H9 (cell line): ENCODE data around the gene CHTF8. TPM values are rescaled to one million over a fixed set of nuclear protein-coding genes. Genes with fewer than 3 reads are reported as not detected.
A peak's percentile ranks its signal among the peaks of the same experiment; 100 is the strongest.

ENCODE experiments used
- DNase-seq: peaks from one replicate; pipeline ENCODE4 v3.0.0-alpha.2; 2017
- H2AFZ ChIP-seq: one replicate; pipeline ENCODE4 v1.6.1; 2013; ENCODE audit warnings: mild to moderate bottlenecking, low read length, control low read depth, moderate library complexity
- H2AK5ac ChIP-seq: 2 replicates; pipeline ENCODE4 v1.6.1; 2013; ENCODE audit warnings: low read length, control low read depth, mixed read lengths; ENCODE audit not compliant: insufficient read length
- H2BK120ac ChIP-seq: one replicate; pipeline ENCODE4 v1.6.1; 2013; ENCODE audit warnings: low read depth, mild to moderate bottlenecking, low read length, control low read depth, inconsistent platforms; ENCODE audit not compliant: poor library complexity, severe bottlenecking
- H2BK12ac ChIP-seq: 2 replicates; pipeline ENCODE4 v1.6.1; 2013; ENCODE audit warnings: low read length, control low read depth, mixed read lengths, low read depth; ENCODE audit not compliant: insufficient read length
- H2BK15ac ChIP-seq: 2 replicates; pipeline ENCODE4 v1.6.1; 2013; ENCODE audit warnings: low read depth, low read length, control low read depth
- H2BK20ac ChIP-seq: one replicate; pipeline ENCODE4 v1.6.1; 2013; ENCODE audit warnings: low read depth, mild to moderate bottlenecking, low read length, control low read depth, inconsistent platforms; ENCODE audit not compliant: poor library complexity, severe bottlenecking
- H2BK5ac ChIP-seq: 2 replicates; pipeline ENCODE4 v1.6.1; 2013; ENCODE audit warnings: low read length, control low read depth, mixed read lengths; ENCODE audit not compliant: insufficient read length
- H3K14ac ChIP-seq: 2 replicates; pipeline ENCODE4 v1.6.1; 2013; ENCODE audit warnings: low read length, control low read depth; ENCODE audit not compliant: insufficient read depth
- H3K18ac ChIP-seq: 2 replicates; pipeline ENCODE4 v1.6.1; 2013; ENCODE audit warnings: low read depth, mild to moderate bottlenecking, mixed read lengths, low read length, control low read depth; ENCODE audit not compliant: insufficient read length
- H3K23ac ChIP-seq: 2 replicates; pipeline ENCODE4 v1.6.1; 2013; ENCODE audit warnings: low read length, control low read depth, mixed read lengths, low read depth; ENCODE audit not compliant: insufficient read length
- H3K23me2 ChIP-seq: 2 replicates; pipeline ENCODE4 v1.6.1; 2013; ENCODE audit warnings: low read depth, mild to moderate bottlenecking, mixed read lengths, low read length, control low read depth; ENCODE audit not compliant: insufficient read length, poor library complexity, severe bottlenecking
- H3K27ac ChIP-seq: 2 replicates; pipeline ENCODE4 v1.5.1; 2013; ENCODE audit warnings: low read length, control low read depth, mixed read lengths, low read depth; ENCODE audit not compliant: insufficient read length
- H3K27me3 ChIP-seq: 2 replicates; pipeline ENCODE4 v1.6.1; 2013; ENCODE audit warnings: low read length, control low read depth, inconsistent platforms; ENCODE audit not compliant: insufficient read depth
- H3K4ac ChIP-seq: 2 replicates; pipeline ENCODE4 v1.6.1; 2013; ENCODE audit warnings: low read depth, mild to moderate bottlenecking, control low read depth, inconsistent platforms, low read length, moderate library complexity
- H3K4me1 ChIP-seq: 2 replicates; pipeline ENCODE4 v1.6.1; 2013; ENCODE audit warnings: low read length, control low read depth, inconsistent platforms; ENCODE audit not compliant: insufficient read depth
- H3K4me2 ChIP-seq: 2 replicates; pipeline ENCODE4 v1.6.1; 2013; ENCODE audit warnings: low read length, control low read depth, mixed read lengths; ENCODE audit not compliant: insufficient read length, insufficient read depth
- H3K56ac ChIP-seq: 2 replicates; pipeline ENCODE4 v1.6.1; 2013; ENCODE audit warnings: low read depth, mild to moderate bottlenecking, mixed read lengths, low read length, control low read depth; ENCODE audit not compliant: insufficient read length
- H3K79me1 ChIP-seq: 2 replicates; pipeline ENCODE4 v1.6.1; 2013; ENCODE audit warnings: low read depth, mild to moderate bottlenecking, moderate library complexity, low read length, control low read depth, inconsistent platforms; ENCODE audit not compliant: insufficient read depth, poor library complexity, severe bottlenecking
- H3K79me2 ChIP-seq: 2 replicates; pipeline ENCODE4 v1.6.1; 2013; ENCODE audit warnings: low read length, control low read depth, inconsistent platforms; ENCODE audit not compliant: insufficient read depth
- H3K9ac ChIP-seq: 2 replicates; pipeline ENCODE4 v1.6.1; 2013; ENCODE audit warnings: low read length, control low read depth, mixed read lengths; ENCODE audit not compliant: insufficient read length; ENCODE audit errors: extremely low read depth
- H3K9me3 ChIP-seq: one replicate; pipeline ENCODE4 v1.6.1; 2013; ENCODE audit warnings: low read depth, low read length, inconsistent platforms; ENCODE audit not compliant: control insufficient read depth
- H3T11ph ChIP-seq: one replicate; pipeline ENCODE4 v1.6.1; 2013; ENCODE audit warnings: mild to moderate bottlenecking, low read length, control low read depth, inconsistent platforms
- H4K20me1 ChIP-seq: one replicate; pipeline ENCODE4 v1.6.1; 2013; ENCODE audit not compliant: control insufficient read depth, insufficient read length, insufficient read depth
- H4K5ac ChIP-seq: 2 replicates; pipeline ENCODE4 v1.6.1; 2013; ENCODE audit warnings: low read depth, mild to moderate bottlenecking, mixed read lengths, low read length, control low read depth; ENCODE audit not compliant: insufficient read length
- H4K8ac ChIP-seq: replicated peaks from 2 replicates; pipeline ENCODE4 v1.6.1; 2013; ENCODE audit warnings: low read length, control low read depth, mixed read lengths, low read depth; ENCODE audit not compliant: insufficient read length
- H4K91ac ChIP-seq: 2 replicates; pipeline ENCODE4 v1.6.1; 2013; ENCODE audit warnings: low read depth, mild to moderate bottlenecking, moderate library complexity, mixed read lengths, low read length, control low read depth; ENCODE audit not compliant: insufficient read length
- H3K27ac Mint-ChIP-seq, 3 experiments: 2 replicates in 2 of 3; 3 replicates in 1 of 3; pipeline ENCODE4 v1.8.0; 2020 to 2021; ENCODE audit warnings: mixed read lengths in 3 of 3, mild to moderate bottlenecking in 1 of 3, moderate library complexity in 1 of 3
- H3K27me3 Mint-ChIP-seq: 2 replicates; pipeline ENCODE4 v1.8.0; 2021; ENCODE audit warnings: low read depth, mild to moderate bottlenecking, moderate library complexity, mixed read lengths
- H3K36me3 Mint-ChIP-seq, 3 experiments: 2 replicates in 2 of 3; 3 replicates in 1 of 3; pipeline ENCODE4 v1.8.0; 2020 to 2021; ENCODE audit warnings: low read depth in 3 of 3, mixed read lengths in 3 of 3; ENCODE audit not compliant: insufficient read depth in 1 of 3
- H3K4me1 Mint-ChIP-seq, 2 experiments: 2 replicates each; pipeline ENCODE4 v1.8.0; 2020; ENCODE audit warnings: mixed read lengths in 2 of 2
- H3K4me3 Mint-ChIP-seq, 2 experiments: 2 replicates in 1 of 2; 3 replicates in 1 of 2; pipeline ENCODE4 v1.8.0; 2020 to 2021; ENCODE audit warnings: mild to moderate bottlenecking in 2 of 2, mixed read lengths in 2 of 2, moderate library complexity in 1 of 2
- H3K9me3 Mint-ChIP-seq, 2 experiments: 2 replicates in 1 of 2; 3 replicates in 1 of 2; pipeline ENCODE4 v1.8.0; 2020; ENCODE audit warnings: mild to moderate bottlenecking in 2 of 2, mixed read lengths in 2 of 2, moderate library complexity in 1 of 2
- WGBS: extraction: QIAGEN DNeasy Blood & Tissue Kit; methylation state at CpG from one replicate; pipeline ENCODE4 v1.1.7; 2013; ENCODE audit warnings: missing lambda C conversion rate, low lambda C conversion rate, mixed read lengths; ENCODE audit not compliant: insufficient read length; ENCODE audit errors: extremely low coverage; 5-methylcytosine and 5-hydroxymethylcytosine counted together
- total RNA-seq: library from RNA; stranded (reverse); gene quantifications from 2 replicates; pipeline ENCODE4 v1.2.1, GENCODE V29; 2021
- TF ChIP-seq, protein P1 (sequence below): fragments of 200-600 bp; sonication (generic); conservative IDR thresholded peaks from 3 replicates; pipeline ENCODE4 v1.8.0; 2021; ENCODE audit warnings: antibody characterized with exemption, mild to moderate bottlenecking

Gene CHTF8
- total RNA-seq, 1 experiment from 2014 or later, result 168 TPM

DNA sequence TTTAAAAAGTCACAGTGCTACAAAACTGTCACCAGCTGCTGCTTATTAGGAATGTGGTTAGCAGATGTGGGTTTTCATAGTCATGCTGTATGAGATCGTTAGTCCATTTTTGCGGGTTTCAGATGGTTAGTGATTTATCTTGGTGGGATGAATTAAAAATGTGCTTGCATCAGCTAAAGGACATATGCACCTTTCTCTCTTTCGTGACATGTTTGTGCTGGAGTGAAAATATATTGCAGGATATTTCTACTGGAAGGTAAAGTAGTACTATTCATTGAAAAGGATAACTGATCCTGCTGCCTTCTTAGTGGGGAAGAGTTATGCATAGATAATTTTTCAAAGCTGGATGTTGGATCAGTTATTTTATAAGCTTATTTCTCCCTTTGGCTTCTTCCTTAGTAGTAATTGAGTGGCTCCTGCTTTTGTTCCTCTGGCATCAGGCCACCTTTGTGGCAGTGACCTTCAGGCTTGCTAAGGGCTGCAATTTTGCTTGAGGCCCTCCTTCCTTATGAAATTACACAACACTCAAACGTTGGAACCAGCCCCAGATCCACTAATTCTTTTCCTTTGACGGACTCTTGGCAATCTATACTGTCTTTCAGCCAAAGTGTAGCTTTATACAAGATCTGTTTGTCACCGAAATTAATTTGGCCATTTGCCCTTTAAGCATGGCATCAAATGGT, 47.1 kb upstream of the CHTF8 start:
- H3K27ac Mint-ChIP-seq, result peak overlapping the region in 1 of 3 experiments; percentile 9; a peak in 1 of 7 replicates
- H4K8ac ChIP-seq, result no peak overlapping the region
- no peak overlapping the region for H3K4me3 Mint-ChIP-seq
- H2BK20ac ChIP-seq, result no peak overlapping the region
- WGBS, result no CpG with 5 or more reads among the region's 6 CpGs
- no peaks in the 10 kb centered on the region for H4K20me1 ChIP-seq
- no peak overlapping the region for H4K5ac ChIP-seq
- H3K23me2 ChIP-seq, result no peaks in the 10 kb centered on the region
- H3K9me3 ChIP-seq, result no peaks in the 10 kb centered on the region
- H3T11ph ChIP-seq, result no peak overlapping the region
- no peaks in the 10 kb centered on the region for H3K27me3 Mint-ChIP-seq
- no peaks in the 10 kb centered on the region for H3K79me1 ChIP-seq
- no peak overlapping the region for H3K9ac ChIP-seq
- no peak overlapping the region for H3K4ac ChIP-seq
- no peak overlapping the region for H2BK120ac ChIP-seq
- H3K79me2 ChIP-seq, result no peaks in the 10 kb centered on the region
- no peaks in the 10 kb centered on the region for H3K9me3 Mint-ChIP-seq
- H3K23ac ChIP-seq, result no peak overlapping the region
- no peaks in the 10 kb centered on the region for H3K27me3 ChIP-seq
- H3K4me1 Mint-ChIP-seq, result no peaks in the 10 kb centered on the region
- peaks cover 0 to 2% (median 0%) of the 10 kb centered on the region in 3 experiments; a peak in 3 of 7 replicates for H3K36me3 Mint-ChIP-seq
- H3K18ac ChIP-seq, result no peak overlapping the region
- H2BK15ac ChIP-seq, result no peak overlapping the region
- no peaks in the 10 kb centered on the region for H3K4me1 ChIP-seq
- H2BK12ac ChIP-seq, result no peak overlapping the region
- no peak overlapping the region for H3K27ac ChIP-seq
- H2AFZ ChIP-seq, result no peak overlapping the region
- no peak overlapping the region for H2BK5ac ChIP-seq
- no peak for DNase-seq
- H2AK5ac ChIP-seq, result no peak overlapping the region
- TF ChIP-seq, protein P1, sequence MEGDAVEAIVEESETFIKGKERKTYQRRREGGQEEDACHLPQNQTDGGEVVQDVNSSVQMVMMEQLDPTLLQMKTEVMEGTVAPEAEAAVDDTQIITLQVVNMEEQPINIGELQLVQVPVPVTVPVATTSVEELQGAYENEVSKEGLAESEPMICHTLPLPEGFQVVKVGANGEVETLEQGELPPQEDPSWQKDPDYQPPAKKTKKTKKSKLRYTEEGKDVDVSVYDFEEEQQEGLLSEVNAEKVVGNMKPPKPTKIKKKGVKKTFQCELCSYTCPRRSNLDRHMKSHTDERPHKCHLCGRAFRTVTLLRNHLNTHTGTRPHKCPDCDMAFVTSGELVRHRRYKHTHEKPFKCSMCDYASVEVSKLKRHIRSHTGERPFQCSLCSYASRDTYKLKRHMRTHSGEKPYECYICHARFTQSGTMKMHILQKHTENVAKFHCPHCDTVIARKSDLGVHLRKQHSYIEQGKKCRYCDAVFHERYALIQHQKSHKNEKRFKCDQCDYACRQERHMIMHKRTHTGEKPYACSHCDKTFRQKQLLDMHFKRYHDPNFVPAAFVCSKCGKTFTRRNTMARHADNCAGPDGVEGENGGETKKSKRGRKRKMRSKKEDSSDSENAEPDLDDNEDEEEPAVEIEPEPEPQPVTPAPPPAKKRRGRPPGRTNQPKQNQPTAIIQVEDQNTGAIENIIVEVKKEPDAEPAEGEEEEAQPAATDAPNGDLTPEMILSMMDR, result no peak
- H4K91ac ChIP-seq, result no peak overlapping the region
- no peak overlapping the region for H3K14ac ChIP-seq
- H3K4me2 ChIP-seq, result no peak overlapping the region
- no peak overlapping the region for H3K56ac ChIP-seq
